LNCaP clone FGC (cell line): Measurements from ENCODE around the gene NDUFV2.

Source experiments
- DNase-seq: peaks from one replicate; pipeline ENCODE4 v3.0.0-alpha.2; 2011; ENCODE audit warnings: low read depth
- H3K4me3 ChIP-seq: 2 replicates; pipeline ENCODE4 v1.5.1; 2011; ENCODE audit warnings: mild to moderate bottlenecking, low read depth, low read length, control low read depth
- CTCF ChIP-seq: IDR thresholded peaks from 2 replicates; pipeline ENCODE4 v1.5.1; 2012; ENCODE audit warnings: mild to moderate bottlenecking; ENCODE audit not compliant: control insufficient read depth, insufficient read depth; ENCODE audit errors: extremely low read depth

The NDUFV2 gene

GRCh38 chr18:9146224-9146623, 43.7 kb downstream of the NDUFV2 start:
- no peak for DNase-seq
- no peak for TF ChIP-seq CTCF
- H3K4me3 ChIP-seq, result no peak overlapping the region

GRCh38 chr18:9147440-9148202, 45.1 kb downstream of the NDUFV2 start:
- peak; percentile 77 for TF ChIP-seq CTCF
- DNase-seq, result peak; percentile 59

GRCh38 chr18:9148203-9148552, 45.7 kb downstream of the NDUFV2 start:
- no peak overlapping the region for H3K4me3 ChIP-seq
- no peak for TF ChIP-seq CTCF
- DNase-seq, result no peak

More at GRCh38 chr18:9147440-9148202, 45.1 kb downstream of the NDUFV2 start:
- no peak overlapping the region for H3K4me3 ChIP-seq

GRCh38 chr18:9150121-9150520, 47.6 kb downstream of the NDUFV2 start:
- DNase-seq, result no peak
- TF ChIP-seq CTCF, result no peak

GRCh38 chr18:9153256-9153655, 50.8 kb downstream of the NDUFV2 start:
- TF ChIP-seq CTCF, result no peak
- H3K4me3 ChIP-seq, result no peak overlapping the region
- DNase-seq, result no peak

More at GRCh38 chr18:9150121-9150520, 47.6 kb downstream of the NDUFV2 start:
- no peak overlapping the region for H3K4me3 ChIP-seq

- no peak for TF ChIP-seq CTCF
- H3K4me3 ChIP-seq, result no peak overlapping the region
- DNase-seq, result no peak
Observed at GRCh38 chr18:9156604-9157249, 54.2 kb downstream of the NDUFV2 start.

- H3K4me3 ChIP-seq, result no peak overlapping the region
- DNase-seq, result no peak
- no peak for TF ChIP-seq CTCF
Observed at GRCh38 chr18:9157806-9158205, 55.3 kb downstream of the NDUFV2 start.
